Activated CD4-positive, alpha-beta T cell treated with anti-CD3 and anti-CD28 coated beads for 36 hours (primary cell): ENCODE results near the gene TRIM14. TPM values are rescaled to one million over a fixed set of nuclear protein-coding genes. Genes with fewer than 3 reads are reported as not detected.
A peak's percentile ranks its signal among the peaks of the same experiment; 100 is the strongest.
"Not testable (repeated sequence)": the region's sequence is repeated elsewhere in the genome, so short reads cannot be mapped to it uniquely, and the experiment has no call there.

Source experiments
- ATAC-seq: fragments of 200-7000 bp; cut with Tn5 transposase; one replicate; pipeline ENCODE4 v1.10.0; 2021; ENCODE audit warnings: mild to moderate bottlenecking, moderate library complexity
- CTCF ChIA-PET: fragments of 350-600 bp; sonication (Branson Sonifier 250); formaldehyde crosslinking; loops from one replicate; lab custom pipeline; 2021; ENCODE audit warnings: antibody characterized with exemption; lab: Charles Lee
- POLR2A ChIA-PET: fragments of 350-600 bp; sonication (Branson Sonifier 250); formaldehyde crosslinking; loops from one replicate; lab custom pipeline; 2021; ENCODE audit warnings: antibody characterized with exemption, inconsistent platforms; lab: Charles Lee
- DNase-seq: peaks from one replicate; pipeline ENCODE4 v3.0.0-alpha.2; 2020
- H3K27ac Mint-ChIP-seq: one replicate; pipeline ENCODE4 v1.8.0; 2021; ENCODE audit warnings: mixed read lengths
- H3K27me3 Mint-ChIP-seq: one replicate; pipeline ENCODE4 v1.8.0; 2021; ENCODE audit warnings: mixed read lengths
- H3K36me3 Mint-ChIP-seq: one replicate; pipeline ENCODE4 v1.8.0; 2021; ENCODE audit warnings: low read depth, mixed read lengths
- H3K4me1 Mint-ChIP-seq: one replicate; pipeline ENCODE4 v1.8.0; 2021; ENCODE audit warnings: mixed read lengths
- H3K4me3 Mint-ChIP-seq: one replicate; pipeline ENCODE4 v1.8.0; 2021; ENCODE audit warnings: mild to moderate bottlenecking, moderate library complexity, mixed read lengths
- H3K9me3 Mint-ChIP-seq: one replicate; pipeline ENCODE4 v1.8.0; 2021; ENCODE audit warnings: low read depth, mixed read lengths
- intact Hi-C, 2 experiments: fragments of 100-400 bp; cut with DNase I in 1 of 2; cut with micrococcal nuclease in 1 of 2; formaldehyde crosslinking; loops; one replicate each; pipeline versions ENCODE4 v1.14.2 to v1.15.1; 2022 to 2024; cut with DNase I, micrococcal nuclease
- total RNA-seq, 2 experiments: library from RNA; stranded (reverse); gene quantifications; one replicate each; pipeline ENCODE4 v1.2.3, GENCODE V29; 2021

TRIM14 gene
- total RNA-seq, 2 experiments from 2014 or later, result 54.6 to 59.6 TPM

- intact Hi-C loops, result no loop called here
- H3K27ac Mint-ChIP-seq, result no peak overlapping the region
- peaks cover 6% of the 10 kb centered on the region for H3K36me3 Mint-ChIP-seq
- H3K27me3 Mint-ChIP-seq, result no peaks in the 10 kb centered on the region
- ATAC-seq, result no peak
- peaks cover 2% of the 10 kb centered on the region for H3K4me1 Mint-ChIP-seq
- H3K4me3 Mint-ChIP-seq, result no peak overlapping the region
- no peaks in the 10 kb centered on the region for H3K9me3 Mint-ChIP-seq
- ChIA-PET POLR2A (no interaction called here), CTCF (interaction anchor here (0.9 kb wide), 1 partner anchor 9 kb away, joined by 3 read pairs; no protein-coding TSS in a partner anchor)
- no peak for DNase-seq
These were observed 8.2 kb upstream of the TRIM14 start for GRCh38 chr9:98127226-98127625.

- H3K27me3 Mint-ChIP-seq, result no peaks in the 10 kb centered on the region
- ATAC-seq (no peak), DNase-seq (no peak)
- POLR2A ChIA-PET, result no interaction called here
- peaks cover 24% of the 10 kb centered on the region for H3K4me1 Mint-ChIP-seq
- H3K36me3 Mint-ChIP-seq, result peaks cover 6% of the 10 kb centered on the region
- intact Hi-C loops, result no loop called here
- no peaks in the 10 kb centered on the region for H3K9me3 Mint-ChIP-seq
- no peak overlapping the region for H3K27ac Mint-ChIP-seq
- CTCF ChIA-PET, result interaction anchor here (0.5 to 0.6 kb wide), 2 partner anchors 50 to 52 kb away, joined by 3 read pairs; no protein-coding TSS in a partner anchor
- no peak overlapping the region for H3K4me3 Mint-ChIP-seq
These were observed 5.8 kb upstream of the TRIM14 start for GRCh38 chr9:98124637-98125426.

GRCh38 chr9:98124091-98124490, 5.1 kb upstream of the TRIM14 start:
- H3K36me3 Mint-ChIP-seq, ATAC-seq, POLR2A ChIA-PET, H3K27me3 Mint-ChIP-seq, H3K27ac Mint-ChIP-seq, H3K4me3 Mint-ChIP-seq, DNase-seq, intact Hi-C loops, H3K9me3 Mint-ChIP-seq: not testable (repeated sequence)
- CTCF ChIA-PET, result interaction anchor here (0.5 kb wide), 1 partner anchor 49 kb away, joined by 3 read pairs; no protein-coding TSS in a partner anchor
- peaks cover 30% of the 10 kb centered on the region for H3K4me1 Mint-ChIP-seq

DNA sequence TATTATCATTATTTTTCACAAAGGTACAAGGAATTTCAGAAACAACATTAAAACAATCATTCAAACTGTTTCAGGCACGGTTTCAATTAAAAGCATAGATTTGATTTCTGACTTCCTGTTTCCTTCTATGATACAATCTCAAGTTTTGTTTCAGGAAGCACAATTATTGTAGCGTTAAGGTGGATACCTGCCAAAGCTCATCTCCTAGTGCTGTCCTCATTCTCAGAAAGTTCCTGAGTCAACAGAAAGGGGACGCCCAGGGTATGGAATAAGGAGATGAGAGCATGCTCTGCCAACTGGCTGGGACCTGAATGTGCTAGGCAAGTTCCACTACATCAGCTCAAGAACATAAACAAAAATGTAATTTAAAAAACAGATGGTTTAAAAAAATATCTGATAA, 2.0 kb upstream of the TRIM14 start:
- no peak for DNase-seq
- ChIA-PET POLR2A (interaction anchor here (0.8 kb wide), 1 partner anchor 13 kb away, joined by 3 read pairs; no protein-coding TSS in a partner anchor), CTCF (interaction anchor here (0.6 to 1.4 kb wide), 9 partner anchors 10 to 153 kb away, joined by 3 to 7 read pairs (median 4); no protein-coding TSS in a partner anchor)
- intact Hi-C loops, result no loop called here
- Mint-ChIP-seq H3K27me3 (no peaks in the 10 kb centered on the region), H3K9me3 (no peaks in the 10 kb centered on the region), H3K4me1 (peaks cover 41% of the 10 kb centered on the region), H3K36me3 (peaks cover 14% of the 10 kb centered on the region), H3K27ac (no peak overlapping the region), H3K4me3 (no peak overlapping the region)
- ATAC-seq, result no peak

- no peak for DNase-seq
- Mint-ChIP-seq H3K9me3 (no peaks in the 10 kb centered on the region), H3K27me3 (no peaks in the 10 kb centered on the region), H3K4me1 (peaks cover 41% of the 10 kb centered on the region), H3K4me3 (peak overlapping the region; percentile 75), H3K36me3 (peaks cover 16% of the 10 kb centered on the region), H3K27ac (peak overlapping the region; percentile 91)
- ChIA-PET CTCF (interaction anchor here (0.6 to 1.1 kb wide), 5 partner anchors 12 to 186 kb away, joined by 3 to 6 read pairs (median 4); no protein-coding TSS in a partner anchor), POLR2A (interaction anchor here (0.8 kb wide), 1 partner anchor 12 kb away, joined by 3 read pairs; no protein-coding TSS in a partner anchor)
- no peak for ATAC-seq
- intact Hi-C loops, result no loop called here
These were observed 1.5 kb upstream of the TRIM14 start for GRCh38 chr9:98120476-98120875.

GRCh38 chr9:98117984-98118639, 910 bp downstream of the TRIM14 start:
- ChIA-PET POLR2A (interaction anchor here (1.2 to 1.9 kb wide), 4 partner anchors 14 to 138 kb away, joined by 4 to 5 read pairs (median 4); partner anchors contain the start of gene NANS), CTCF (interaction anchor here (0.9 to 2.2 kb wide), 18 partner anchors 10 to 233 kb away, joined by 3 to 13 read pairs (median 4); partner anchors contain the start of gene TBC1D2)
- DNase-seq (peak; percentile 70), ATAC-seq (peak; percentile 74)
- H3K4me3 Mint-ChIP-seq, result peak overlapping the region; percentile 75
- intact Hi-C loops, result loop anchor here (1.0 to 5.0 kb wide), 9 partner anchors 10 to 196 kb away; partner anchors contain the start of genes CORO2A (in 2 of the 2), TBC1D2 (in 1 of the 2) and TRMO (in 1 of the 2)
- H3K27me3 Mint-ChIP-seq, result no peaks in the 10 kb centered on the region
- H3K9me3 Mint-ChIP-seq, result no peaks in the 10 kb centered on the region
- peaks cover 51% of the 10 kb centered on the region for H3K4me1 Mint-ChIP-seq
- H3K27ac Mint-ChIP-seq, result peak overlapping the region; percentile 91
- peaks cover 14% of the 10 kb centered on the region for H3K36me3 Mint-ChIP-seq

DNA sequence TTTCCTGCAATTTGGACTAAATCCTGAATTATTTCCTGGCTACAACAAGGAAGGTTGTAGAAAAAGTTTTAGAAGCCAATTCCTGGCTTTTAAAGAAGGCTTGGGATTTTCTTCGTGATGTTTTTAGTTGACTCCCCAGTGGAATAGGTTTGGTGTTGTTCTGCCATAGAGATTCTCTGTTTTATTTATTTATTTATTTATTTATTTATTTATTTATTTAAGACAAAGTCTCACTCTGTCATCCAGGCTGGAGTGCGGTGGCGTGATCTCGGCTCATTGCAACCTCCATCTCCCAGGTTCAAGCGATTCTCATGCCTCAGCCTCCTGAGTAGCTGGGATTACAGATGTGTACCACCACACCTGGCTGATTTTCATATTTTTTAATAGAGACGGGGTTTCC, 1.9 kb downstream of the TRIM14 start:
- peaks cover 53% of the 10 kb centered on the region for H3K4me1 Mint-ChIP-seq
- not testable (repeated sequence) for H3K27ac Mint-ChIP-seq, H3K9me3 Mint-ChIP-seq, ATAC-seq, H3K27me3 Mint-ChIP-seq, DNase-seq
- intact Hi-C loops, result loop anchor here in 1 of 2 experiments (5.0 kb wide), 1 partner anchor 145 kb away; no protein-coding TSS in a partner anchor
- peaks cover 18% of the 10 kb centered on the region for H3K36me3 Mint-ChIP-seq
- POLR2A ChIA-PET, result interaction anchor here (0.6 kb wide), 1 partner anchor 181 kb away, joined by 4 read pairs; no protein-coding TSS in a partner anchor
- CTCF ChIA-PET, result interaction anchor here (1.0 to 1.4 kb wide), 2 partner anchors 17 to 18 kb away, joined by 3 to 4 read pairs; no protein-coding TSS in a partner anchor
- H3K4me3 Mint-ChIP-seq, result peak overlapping the region; percentile 75

DNA sequence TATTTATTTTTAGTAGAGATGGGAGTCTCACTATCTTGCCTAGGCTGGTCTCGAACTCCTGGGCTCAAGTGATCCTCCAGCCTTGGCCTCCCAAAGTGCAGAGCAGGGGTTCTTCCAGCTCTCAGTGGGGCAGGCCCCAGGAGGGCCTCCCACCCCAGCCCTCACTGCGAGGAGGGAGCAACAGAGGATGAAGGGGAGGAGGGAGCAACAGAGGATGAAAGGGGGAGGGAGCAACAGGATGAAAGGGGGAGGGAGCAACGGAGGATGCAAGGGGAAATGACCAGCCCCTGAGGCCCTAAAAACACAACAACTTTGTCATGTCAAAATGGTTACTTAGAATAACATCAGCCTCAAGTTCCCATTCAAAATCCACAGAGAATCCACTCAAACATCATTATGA, 10.0 kb downstream of the TRIM14 start:
- Mint-ChIP-seq H3K27ac (peak overlapping the region; percentile 95), H3K36me3 (peaks cover 67% of the 10 kb centered on the region), H3K27me3 (no peaks in the 10 kb centered on the region), H3K9me3 (no peaks in the 10 kb centered on the region), H3K4me1 (peaks cover 77% of the 10 kb centered on the region), H3K4me3 (peak overlapping the region; percentile 63)
- intact Hi-C loops, result loop anchor here in 1 of 2 experiments (10.0 kb wide), 3 partner anchors 414 to 996 kb away; partner anchors contain the start of genes ANKS6, TGFBR1 and XPA
- ATAC-seq, result no peak
- no peak for DNase-seq
- ChIA-PET CTCF (interaction anchor here (1.5 to 1.9 kb wide), 3 partner anchors 9 to 147 kb away, joined by 4 to 9 read pairs (median 5); partner anchors contain the start of gene TRIM14), POLR2A (no interaction called here)

DNA sequence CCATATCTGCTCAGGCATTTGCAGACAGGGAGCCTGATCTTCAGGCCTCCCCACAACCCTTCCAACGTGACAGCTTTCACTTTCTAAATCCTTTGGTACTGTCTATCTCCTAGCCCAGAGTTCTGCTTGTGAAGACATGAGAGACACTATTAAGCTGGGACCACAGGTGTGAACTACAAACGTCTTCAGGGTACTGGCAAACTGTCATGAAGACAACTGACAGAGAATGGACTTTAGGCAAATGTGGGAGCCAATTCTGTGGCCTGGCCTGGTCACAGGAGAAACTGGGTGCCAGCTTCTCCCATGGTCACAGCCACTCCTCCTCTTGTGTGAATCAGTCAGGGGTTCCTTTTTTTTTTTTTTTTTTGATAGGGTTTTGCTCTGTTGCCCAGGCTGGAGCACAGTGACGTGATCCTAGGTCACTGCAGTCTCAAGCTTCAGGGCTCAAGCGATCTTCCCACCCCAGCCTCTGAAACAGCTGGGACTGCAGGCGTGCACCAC, 10.4 kb downstream of the TRIM14 start:
- H3K4me1 Mint-ChIP-seq, result peaks cover 80% of the 10 kb centered on the region
- DNase-seq (peak; percentile 60), ATAC-seq (peak; percentile 88)
- peaks cover 69% of the 10 kb centered on the region for H3K36me3 Mint-ChIP-seq
- no peaks in the 10 kb centered on the region for H3K9me3 Mint-ChIP-seq
- intact Hi-C loops, result loop anchor here in 1 of 2 experiments (1.0 to 10.0 kb wide), 4 partner anchors 10 to 996 kb away; partner anchors contain the start of genes ANKS6, TGFBR1 and XPA
- no peaks in the 10 kb centered on the region for H3K27me3 Mint-ChIP-seq
- POLR2A ChIA-PET, result interaction anchor here (0.5 to 0.6 kb wide), 2 partner anchors 12 to 359 kb away, joined by 3 read pairs; no protein-coding TSS in a partner anchor
- peak overlapping the region; percentile 95 for H3K27ac Mint-ChIP-seq
- CTCF ChIA-PET, result interaction anchor here (0.7 to 1.9 kb wide), 5 partner anchors 10 to 366 kb away, joined by 3 to 9 read pairs (median 4); partner anchors contain the start of gene TRIM14
- peak overlapping the region; percentile 63 for H3K4me3 Mint-ChIP-seq

GRCh38 chr9:98107926-98108325, 11.1 kb downstream of the TRIM14 start:
- intact Hi-C loops, result loop anchor here in 1 of 2 experiments (1.0 to 10.0 kb wide), 4 partner anchors 10 to 997 kb away; partner anchors contain the start of genes ANKS6, TGFBR1 and XPA
- POLR2A ChIA-PET, result interaction anchor here (0.6 kb wide), 1 partner anchor 360 kb away, joined by 3 read pairs; no protein-coding TSS in a partner anchor
- ATAC-seq, result no peak

More at GRCh38 chr9:98107926-98108325, 11.1 kb downstream of the TRIM14 start:
- CTCF ChIA-PET, result interaction anchor here (0.7 to 1.9 kb wide), 5 partner anchors 10 to 366 kb away, joined by 3 to 9 read pairs (median 4); partner anchors contain the start of gene TRIM14
- peak overlapping the region; percentile 95 for H3K27ac Mint-ChIP-seq
- peaks cover 69% of the 10 kb centered on the region for H3K36me3 Mint-ChIP-seq
- DNase-seq, result no peak
- H3K4me1 Mint-ChIP-seq, result peaks cover 79% of the 10 kb centered on the region
- H3K9me3 Mint-ChIP-seq, result no peaks in the 10 kb centered on the region
- no peaks in the 10 kb centered on the region for H3K27me3 Mint-ChIP-seq
- peak overlapping the region; percentile 63 for H3K4me3 Mint-ChIP-seq
